HepG2 (cell line): ENCODE results near the gene QRICH2. TPM values are rescaled to one million over a fixed set of nuclear protein-coding genes. Genes with fewer than 3 reads are reported as not detected.

Experiments used
- EHMT2 ChIP-seq: fragments of 200-600 bp; sonication (generic); IDR thresholded peaks from 2 replicates; pipeline ENCODE4 v1.7.0; 2017; ENCODE audit warnings: antibody characterized with exemption, low read depth, low read length, borderline replicate concordance
- GTF3A ChIP-seq: sonication (generic); formaldehyde crosslinking; conservative IDR thresholded peaks from 2 replicates; pipeline ENCODE4 v1.4.0; 2020; ENCODE audit warnings: mild to moderate bottlenecking, missing genetic modification reagents
- HNRNPL ChIP-seq: fragments of 200-400 bp; formaldehyde crosslinking; IDR thresholded peaks from 2 replicates; pipeline ENCODE4 v1.6.1; 2017; ENCODE audit warnings: mild to moderate bottlenecking, low read depth, low read length
- HOXA7 ChIP-seq: sonication (generic); formaldehyde crosslinking; IDR thresholded peaks from 2 replicates; pipeline ENCODE4 v1.8.1; 2022; ENCODE audit warnings: mild to moderate bottlenecking, missing genetic modification reagents, moderate library complexity
- KDM4B ChIP-seq: sonication (generic); formaldehyde crosslinking; IDR thresholded peaks from 2 replicates; pipeline ENCODE4 v1.4.0; 2020; ENCODE audit warnings: missing genetic modification reagents
- KLF9 ChIP-seq: IDR thresholded peaks from 2 replicates; pipeline ENCODE4 v1.6.1; 2016; ENCODE audit warnings: low read depth
- MED8 ChIP-seq: sonication (generic); formaldehyde crosslinking; IDR thresholded peaks from 2 replicates; pipeline ENCODE4 v1.8.1; 2023; ENCODE audit warnings: mild to moderate bottlenecking, missing genetic modification reagents; ENCODE audit not compliant: insufficient replicate concordance
- MIXL1 ChIP-seq: IDR thresholded peaks from 2 replicates; pipeline ENCODE4 v1.6.1; 2016
- NBN ChIP-seq: fragments of 450-650 bp; conservative IDR thresholded peaks from 2 replicates; pipeline ENCODE4 v1.6.1; 2017
- RARG ChIP-seq: sonication (generic); formaldehyde crosslinking; IDR thresholded peaks from 2 replicates; pipeline ENCODE4 v1.4.0; 2020; ENCODE audit warnings: low read depth, mild to moderate bottlenecking, missing genetic modification reagents
- RBM39 ChIP-seq: fragments of 200-400 bp; formaldehyde crosslinking; IDR thresholded peaks from one replicate; pipeline ENCODE4 v1.6.1; 2018; ENCODE audit warnings: antibody characterized with exemption, mild to moderate bottlenecking, low read depth, low read length; ENCODE audit not compliant: poor library complexity, severe bottlenecking
- SMAD9 ChIP-seq: sonication (generic); formaldehyde crosslinking; IDR thresholded peaks from 2 replicates; pipeline ENCODE4 v1.5.1; 2020; ENCODE audit warnings: mild to moderate bottlenecking, missing genetic modification reagents
- SPEN ChIP-seq: sonication (generic); formaldehyde crosslinking; IDR thresholded peaks from 2 replicates; pipeline ENCODE4 v1.5.1; 2020; ENCODE audit warnings: low read depth, mild to moderate bottlenecking, missing genetic modification reagents
- ZNF234 ChIP-seq: sonication (generic); formaldehyde crosslinking; conservative IDR thresholded peaks from 2 replicates; pipeline ENCODE4 v1.5.1; 2020; ENCODE audit warnings: mild to moderate bottlenecking, missing genetic modification reagents
- ZNF24 ChIP-seq: fragments of 450-650 bp; IDR thresholded peaks from 2 replicates; pipeline ENCODE4 v1.6.1; 2017; ENCODE audit warnings: antibody characterized with exemption, mild to moderate bottlenecking
- ZNF451 ChIP-seq: sonication (generic); formaldehyde crosslinking; IDR thresholded peaks from 2 replicates; pipeline ENCODE4 v1.5.0; 2020; ENCODE audit warnings: mild to moderate bottlenecking, missing genetic modification reagents
- ZNF563 ChIP-seq: sonication (generic); formaldehyde crosslinking; IDR thresholded peaks from 2 replicates; pipeline ENCODE4 v1.8.0; 2022; ENCODE audit warnings: mild to moderate bottlenecking, moderate library complexity, missing genetic modification reagents
- ZNF572 ChIP-seq: sonication (generic); formaldehyde crosslinking; IDR thresholded peaks from 2 replicates; pipeline ENCODE4 v1.5.1; 2020; ENCODE audit warnings: mild to moderate bottlenecking, missing genetic modification reagents
- ZNF615 ChIP-seq: sonication (generic); formaldehyde crosslinking; IDR thresholded peaks from 2 replicates; pipeline ENCODE4 v1.5.0; 2020; ENCODE audit warnings: mild to moderate bottlenecking, missing genetic modification reagents, borderline replicate concordance
- ZNF768 ChIP-seq: sonication (generic); formaldehyde crosslinking; IDR thresholded peaks from 2 replicates; pipeline ENCODE4 v1.4.0; 2020; ENCODE audit warnings: missing genetic modification reagents
- ZNF790 ChIP-seq: sonication (generic); formaldehyde crosslinking; IDR thresholded peaks from 2 replicates; pipeline ENCODE4 v1.8.0; 2022; ENCODE audit warnings: missing genetic modification reagents, mild to moderate bottlenecking, borderline replicate concordance
- ZZZ3 ChIP-seq: sonication (generic); formaldehyde crosslinking; IDR thresholded peaks from 2 replicates; pipeline ENCODE4 v1.4.0; 2020; ENCODE audit warnings: missing genetic modification reagents, mild to moderate bottlenecking, borderline replicate concordance
- polyA plus RNA-seq, 8 experiments: library from polyadenylated mRNA; depleted of rRNA in 3 of 8; stranded (reverse) in 7 of 8; unstranded in 1 of 8; fragments of >200 nt; fragmentation: Illumina TruSeq in 4 of 8; extraction: Trizol in 4 of 8; gene quantifications; 2 replicates each; pipeline versions ENCODE4 v1.2.1 to v1.2.3, GENCODE V29; 2011 to 2016; ENCODE audit warnings: low read depth in 4 of 8, missing spikeins in 1 of 8, mixed read lengths in 1 of 8; ENCODE audit not compliant: insufficient read depth in 1 of 8
- total RNA-seq, 5 experiments: library from RNA; depleted of rRNA; stranded (reverse); fragments of >200 nt; fragmentation: Illumina TruSeq; extraction: Trizol; gene quantifications; 2 replicates each; pipeline ENCODE4 v1.2.3, GENCODE V29; 2016; ENCODE audit warnings: low read depth in 1 of 5
- TF ChIP-seq, protein P1 (sequence below): sonication (generic); formaldehyde crosslinking; IDR thresholded peaks from 2 replicates; pipeline ENCODE4 v1.5.1; 2020; ENCODE audit warnings: missing genetic modification reagents, mild to moderate bottlenecking, borderline replicate concordance
- TF ChIP-seq, protein P2 (sequence below): sonication (generic); formaldehyde crosslinking; IDR thresholded peaks from 2 replicates; pipeline ENCODE4 v1.8.0; 2022; ENCODE audit warnings: missing genetic modification reagents, mild to moderate bottlenecking, moderate library complexity, borderline replicate concordance
- TF ChIP-seq, protein P3 (sequence below), 2 experiments: sonication (generic) in 1 of 2; formaldehyde crosslinking in 1 of 2; IDR thresholded peaks; 2 replicates each; pipeline versions ENCODE4 v1.4.0 to v1.6.1; 2018 to 2020; ENCODE audit warnings: missing genetic modification reagents in 2 of 2, borderline replicate concordance in 1 of 2, low read depth in 1 of 2, mild to moderate bottlenecking in 1 of 2, missing biosample characterization in 1 of 2

Gene QRICH2
- total and polyA plus RNA-seq, 2 of the 13 experiments (the other 11 are each of a cell fraction or from before 2014, with no cell fraction given) = 3.7 to 5.7 TPM

DNA sequence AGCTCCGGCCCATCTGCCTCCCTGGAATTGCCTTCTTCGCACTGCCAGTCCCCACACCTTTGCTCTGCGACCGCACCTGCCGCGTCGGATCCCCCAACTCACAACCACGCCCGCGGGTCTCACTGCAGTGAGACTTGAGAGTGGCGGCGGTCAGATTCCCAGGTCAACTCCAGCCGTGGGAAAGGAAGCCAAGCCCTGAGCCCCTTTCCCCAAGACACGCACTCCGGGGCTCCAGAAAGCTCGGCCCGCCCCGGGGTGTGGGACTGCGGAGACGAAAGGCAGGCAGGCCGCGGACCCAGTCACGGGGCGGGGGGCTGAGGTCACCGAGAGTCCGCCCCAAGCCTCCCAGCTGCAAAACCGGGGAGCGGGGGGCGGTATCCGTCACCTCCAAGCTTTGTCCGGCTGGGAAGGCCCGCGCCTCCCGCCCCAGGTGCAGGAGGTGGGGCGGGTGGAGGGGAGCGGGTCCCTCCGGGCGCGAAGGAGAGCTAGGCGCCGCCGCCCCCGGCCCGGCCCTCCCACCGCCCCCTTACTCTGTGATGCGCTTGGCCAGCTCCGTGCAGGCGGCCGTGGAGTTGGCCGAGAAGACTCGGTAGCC is 45.0 kb upstream of the QRICH2 start (continued):
- TF ChIP-seq RBM39 = peak; percentile 32
- TF ChIP-seq KLF9 (CRISPR knock-in tag) = peak; percentile 35; the same call in 1 of the 2 replicates
- no peak for TF ChIP-seq HOXA7 (CRISPR knock-in tag)
- TF ChIP-seq ZNF563 (CRISPR knock-in tag) = no peak
- peak; percentile 72; the same call in 1 of the 2 replicates for TF ChIP-seq ZNF572 (CRISPR knock-in tag)
- peak; percentile 85; the same call in 1 of the 2 replicates for TF ChIP-seq ZNF234 (CRISPR knock-in tag)
- 0 out of 2 replicates have a peak, but pooled peaks have one; percentile 67 for TF ChIP-seq RARG (CRISPR knock-in tag)
- TF ChIP-seq, protein P1, sequence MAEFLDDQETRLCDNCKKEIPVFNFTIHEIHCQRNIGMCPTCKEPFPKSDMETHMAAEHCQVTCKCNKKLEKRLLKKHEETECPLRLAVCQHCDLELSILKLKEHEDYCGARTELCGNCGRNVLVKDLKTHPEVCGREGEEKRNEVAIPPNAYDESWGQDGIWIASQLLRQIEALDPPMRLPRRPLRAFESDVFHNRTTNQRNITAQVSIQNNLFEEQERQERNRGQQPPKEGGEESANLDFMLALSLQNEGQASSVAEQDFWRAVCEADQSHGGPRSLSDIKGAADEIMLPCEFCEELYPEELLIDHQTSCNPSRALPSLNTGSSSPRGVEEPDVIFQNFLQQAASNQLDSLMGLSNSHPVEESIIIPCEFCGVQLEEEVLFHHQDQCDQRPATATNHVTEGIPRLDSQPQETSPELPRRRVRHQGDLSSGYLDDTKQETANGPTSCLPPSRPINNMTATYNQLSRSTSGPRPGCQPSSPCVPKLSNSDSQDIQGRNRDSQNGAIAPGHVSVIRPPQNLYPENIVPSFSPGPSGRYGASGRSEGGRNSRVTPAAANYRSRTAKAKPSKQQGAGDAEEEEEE (CRISPR knock-in tag) = no peak
- TF ChIP-seq ZNF451 (CRISPR knock-in tag) = peak; percentile 16; the same call in 1 of the 2 replicates
- TF ChIP-seq SMAD9 = no peak
- peak; percentile 57; the same call in 1 of the 2 replicates for TF ChIP-seq ZZZ3
- TF ChIP-seq, protein P2, sequence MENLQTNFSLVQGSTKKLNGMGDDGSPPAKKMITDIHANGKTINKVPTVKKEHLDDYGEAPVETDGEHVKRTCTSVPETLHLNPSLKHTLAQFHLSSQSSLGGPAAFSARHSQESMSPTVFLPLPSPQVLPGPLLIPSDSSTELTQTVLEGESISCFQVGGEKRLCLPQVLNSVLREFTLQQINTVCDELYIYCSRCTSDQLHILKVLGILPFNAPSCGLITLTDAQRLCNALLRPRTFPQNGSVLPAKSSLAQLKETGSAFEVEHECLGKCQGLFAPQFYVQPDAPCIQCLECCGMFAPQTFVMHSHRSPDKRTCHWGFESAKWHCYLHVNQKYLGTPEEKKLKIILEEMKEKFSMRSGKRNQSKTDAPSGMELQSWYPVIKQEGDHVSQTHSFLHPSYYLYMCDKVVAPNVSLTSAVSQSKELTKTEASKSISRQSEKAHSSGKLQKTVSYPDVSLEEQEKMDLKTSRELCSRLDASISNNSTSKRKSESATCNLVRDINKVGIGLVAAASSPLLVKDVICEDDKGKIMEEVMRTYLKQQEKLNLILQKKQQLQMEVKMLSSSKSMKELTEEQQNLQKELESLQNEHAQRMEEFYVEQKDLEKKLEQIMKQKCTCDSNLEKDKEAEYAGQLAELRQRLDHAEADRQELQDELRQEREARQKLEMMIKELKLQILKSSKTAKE (CRISPR knock-in tag) = no peak
- TF ChIP-seq MED8 (CRISPR knock-in tag) = no peak
- TF ChIP-seq ZNF768 (CRISPR knock-in tag) = peak; percentile 23; the same call in 1 of the 2 replicates
- TF ChIP-seq HNRNPL = no peak
- no peak for TF ChIP-seq GTF3A (CRISPR knock-in tag)
- TF ChIP-seq ZNF24 = no peak
- TF ChIP-seq MIXL1 = no peak
- no peak for TF ChIP-seq EHMT2
- TF ChIP-seq SPEN (CRISPR knock-in tag) = no peak
- no peak for TF ChIP-seq ZNF790 (CRISPR knock-in tag)
- TF ChIP-seq ZNF615 (CRISPR knock-in tag) = no peak
- TF ChIP-seq, protein P3, sequence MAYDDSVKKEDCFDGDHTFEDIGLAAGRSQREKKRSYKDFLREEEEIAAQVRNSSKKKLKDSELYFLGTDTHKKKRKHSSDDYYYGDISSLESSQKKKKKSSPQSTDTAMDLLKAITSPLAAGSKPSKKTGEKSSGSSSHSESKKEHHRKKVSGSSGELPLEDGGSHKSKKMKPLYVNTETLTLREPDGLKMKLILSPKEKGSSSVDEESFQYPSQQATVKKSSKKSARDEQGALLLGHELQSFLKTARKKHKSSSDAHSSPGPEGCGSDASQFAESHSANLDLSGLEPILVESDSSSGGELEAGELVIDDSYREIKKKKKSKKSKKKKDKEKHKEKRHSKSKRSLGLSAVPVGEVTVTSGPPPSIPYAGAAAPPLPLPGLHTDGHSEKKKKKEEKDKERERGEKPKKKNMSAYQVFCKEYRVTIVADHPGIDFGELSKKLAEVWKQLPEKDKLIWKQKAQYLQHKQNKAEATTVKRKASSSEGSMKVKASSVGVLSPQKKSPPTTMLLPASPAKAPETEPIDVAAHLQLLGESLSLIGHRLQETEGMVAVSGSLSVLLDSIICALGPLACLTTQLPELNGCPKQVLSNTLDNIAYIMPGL (CRISPR knock-in tag; IDR thresholded peaks at IDR 0.05; ENCODE audit: borderline replicate concordance in 1 of 2, low read depth in 1 of 2) = 0 out of 4 replicates have a peak, but pooled peaks of 1 of the 2 experiments have one; percentile 5
- TF ChIP-seq NBN = no peak
- TF ChIP-seq KDM4B = no peak
